Transverse colon (tissue), 4 donors: Measurements from ENCODE around the gene SMARCD1. TPM values are rescaled to one million over a fixed set of nuclear protein-coding genes. Genes with fewer than 3 reads are reported as not detected.

ENCODE experiments used
- DNase-seq: peaks from one replicate; pipeline ENCODE4 v3.0.0-alpha.2; 2019
- H3K27ac ChIP-seq, 4 donors: fragments of 200-600 bp; sonication (generic); 2 replicates each; pipeline ENCODE4 v1.5.1; 2016 to 2018; ENCODE audit warnings: inconsistent platforms in 4 of 4
- H3K27me3 ChIP-seq: fragments of 200-600 bp; sonication (generic); 2 replicates; pipeline ENCODE4 v1.5.1; 2017; ENCODE audit warnings: inconsistent platforms
- H3K36me3 ChIP-seq, 4 donors: fragments of 200-600 bp; sonication (generic); 2 replicates each; pipeline ENCODE4 v1.5.1; 2017 to 2019; ENCODE audit warnings: inconsistent platforms in 4 of 4
- H3K4me1 ChIP-seq, 4 donors: fragments of 200-600 bp; sonication (generic); 2 replicates each; pipeline ENCODE4 v1.5.1; 2017 to 2020; ENCODE audit warnings: inconsistent platforms in 4 of 4
- H3K4me3 ChIP-seq, 4 donors: fragments of 200-600 bp; sonication (generic); 1 replicate in 1 of 4; 2 replicates in 3 of 4; pipeline versions ENCODE4 v1.5.1 to v1.6.1; 2017 to 2019; ENCODE audit warnings: inconsistent platforms in 4 of 4
- H3K9me3 ChIP-seq, 2 donors: fragments of 200-600 bp; sonication (generic); 2 replicates each; pipeline ENCODE4 v1.5.1; 2017 to 2019; ENCODE audit warnings: inconsistent platforms in 2 of 2
- EP300 ChIP-seq: sonication (generic); formaldehyde crosslinking; IDR thresholded peaks from one replicate; pipeline ENCODE4 v1.6.1; 2017; ENCODE audit warnings: antibody characterized with exemption, low read depth
- POLR2A ChIP-seq: fragments of 450-650 bp; IDR thresholded peaks from one replicate; pipeline ENCODE4 v1.6.1; 2016; ENCODE audit warnings: antibody characterized with exemption, mild to moderate bottlenecking, moderate library complexity
- POLR2AphosphoS5 ChIP-seq, 3 donors: sonication (generic); formaldehyde crosslinking; IDR thresholded peaks; one replicate each; pipeline ENCODE4 v1.6.1; 2016; ENCODE audit warnings: antibody characterized with exemption in 3 of 3
- WGBS, 2 donors: methylation state at CpG; one replicate each; pipeline ENCODE4 v1.1.5; 2018; ENCODE audit warnings: low coverage in 1 of 2; 5-methylcytosine and 5-hydroxymethylcytosine counted together
- in situ Hi-C, 4 donors: fragments of 200-750 bp; cut with MboI; loops; one replicate each; pipeline versions ENCODE4 v1.15.0 to v1.15.1; 2017; ENCODE audit warnings: low sequenced_read_pairs in 3 of 4, low pct_ligation_motif_present in 1 of 4, low pct_unique_long_range_greater_than_20kb in 1 of 4
- intact Hi-C: fragments of 100-400 bp; cut with DNase I; formaldehyde crosslinking; loops from one replicate; pipeline ENCODE4 v1.15.1; 2023; ENCODE audit warnings: low total_unique reads
- total RNA-seq, 4 donors: library from RNA; depleted of rRNA; stranded (reverse); fragments of >200 nt; gene quantifications; one replicate each; pipeline ENCODE4 v1.1.0, GENCODE V29; 2016
- TF ChIP-seq, protein P1 (sequence below), 5 experiments: fragments of 200-600 bp in 3 of 5; fragments of 450-650 bp in 2 of 5; sonication (generic) in 3 of 5; IDR thresholded peaks; 1 replicate in 2 of 5; 2 replicates in 3 of 5; pipeline ENCODE4 v1.5.1; 2016 to 2017; ENCODE audit warnings: antibody characterized with exemption in 5 of 5, inconsistent platforms in 3 of 5, mild to moderate bottlenecking in 2 of 5, moderate library complexity in 1 of 5

Gene SMARCD1
- total RNA-seq, 4 donors from 2014 or later, result 23.7 to 52.4 (median 40.4) TPM

DNA sequence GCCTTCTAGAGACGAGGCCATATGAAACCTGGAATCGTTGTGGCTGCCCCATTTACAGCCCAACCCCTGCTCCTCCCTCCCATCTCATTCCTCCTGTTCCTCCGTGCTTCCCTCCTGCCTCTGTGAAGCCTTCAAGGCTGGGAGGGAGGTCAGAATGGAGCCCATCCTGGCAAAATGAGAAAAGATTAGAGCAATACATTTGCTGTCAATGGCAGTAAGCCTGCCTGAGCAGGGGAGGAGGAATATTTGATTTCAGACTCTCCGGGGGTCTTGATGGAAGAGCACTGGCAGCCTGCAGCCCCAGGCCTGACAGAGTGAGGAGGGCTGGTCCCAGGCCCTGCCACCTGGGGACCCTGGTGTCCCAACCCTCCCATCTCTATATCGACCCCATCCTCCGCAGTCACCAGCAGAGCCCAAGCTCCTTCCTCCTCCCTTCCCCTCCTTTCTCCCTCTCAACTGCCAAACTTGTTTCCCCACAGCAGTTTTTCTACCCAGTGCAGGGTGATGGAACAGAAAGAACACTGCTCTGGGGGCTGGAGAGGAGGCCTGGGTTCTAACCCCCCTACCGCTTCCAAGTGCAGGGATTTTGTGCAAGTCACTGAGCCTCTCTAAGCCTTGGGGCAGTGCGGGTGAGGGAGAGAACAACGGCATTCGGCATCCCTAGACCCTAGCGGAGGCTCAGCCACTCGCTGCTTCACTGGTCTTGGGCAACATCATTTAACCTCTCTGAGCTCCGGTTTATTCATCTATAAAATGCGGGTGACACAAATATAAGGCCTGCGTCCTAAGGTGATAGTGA is 43.9 kb upstream of the SMARCD1 start:
- Histone ChIP-seq H3K4me1 (no peaks in the 10 kb centered on the region), H3K9me3 (no peaks in the 10 kb centered on the region), H3K4me3 (no peak overlapping the region), H3K36me3 (no peaks in the 10 kb centered on the region), H3K27me3 (no peaks in the 10 kb centered on the region), H3K27ac (no peak overlapping the region)
- DNase-seq, result no peak
- 87 to 88% methylated on average over 3 to 15 of the region's 15 CpGs for WGBS, 2 donors
- in situ Hi-C loops, result no loop called here
- intact Hi-C loops, result no loop called here
- no peak for TF ChIP-seq POLR2A
- TF ChIP-seq, protein P1, sequence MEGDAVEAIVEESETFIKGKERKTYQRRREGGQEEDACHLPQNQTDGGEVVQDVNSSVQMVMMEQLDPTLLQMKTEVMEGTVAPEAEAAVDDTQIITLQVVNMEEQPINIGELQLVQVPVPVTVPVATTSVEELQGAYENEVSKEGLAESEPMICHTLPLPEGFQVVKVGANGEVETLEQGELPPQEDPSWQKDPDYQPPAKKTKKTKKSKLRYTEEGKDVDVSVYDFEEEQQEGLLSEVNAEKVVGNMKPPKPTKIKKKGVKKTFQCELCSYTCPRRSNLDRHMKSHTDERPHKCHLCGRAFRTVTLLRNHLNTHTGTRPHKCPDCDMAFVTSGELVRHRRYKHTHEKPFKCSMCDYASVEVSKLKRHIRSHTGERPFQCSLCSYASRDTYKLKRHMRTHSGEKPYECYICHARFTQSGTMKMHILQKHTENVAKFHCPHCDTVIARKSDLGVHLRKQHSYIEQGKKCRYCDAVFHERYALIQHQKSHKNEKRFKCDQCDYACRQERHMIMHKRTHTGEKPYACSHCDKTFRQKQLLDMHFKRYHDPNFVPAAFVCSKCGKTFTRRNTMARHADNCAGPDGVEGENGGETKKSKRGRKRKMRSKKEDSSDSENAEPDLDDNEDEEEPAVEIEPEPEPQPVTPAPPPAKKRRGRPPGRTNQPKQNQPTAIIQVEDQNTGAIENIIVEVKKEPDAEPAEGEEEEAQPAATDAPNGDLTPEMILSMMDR (IDR thresholded peaks at IDR 0.05), result no peak
- TF ChIP-seq EP300, result no peak
- no peak for TF ChIP-seq POLR2AphosphoS5 (IDR thresholded peaks at IDR 0.05)

DNA sequence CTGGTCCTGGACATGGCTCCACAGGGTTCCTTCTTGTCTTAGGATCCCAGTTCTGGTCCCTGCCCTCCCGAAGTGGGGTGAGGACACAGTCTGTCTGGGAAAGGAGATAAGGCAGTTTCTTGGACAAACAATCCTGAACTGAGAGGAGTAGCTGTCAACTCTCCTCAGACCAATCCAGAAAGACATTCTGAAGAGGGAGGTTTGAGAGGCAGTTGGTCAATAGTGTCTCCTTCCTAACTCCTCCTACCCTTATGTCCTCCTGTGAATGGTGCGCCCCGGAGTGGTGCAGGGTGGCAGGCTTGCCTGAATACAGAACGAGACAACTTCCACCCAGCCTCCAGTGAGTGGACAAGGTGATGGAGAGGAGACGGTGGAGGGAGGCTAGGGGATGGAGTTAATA is 43.2 kb upstream of the SMARCD1 start:
- Histone ChIP-seq H3K4me3 (no peak overlapping the region), H3K27ac (no peak overlapping the region), H3K36me3 (no peaks in the 10 kb centered on the region), H3K27me3 (no peaks in the 10 kb centered on the region), H3K9me3 (no peaks in the 10 kb centered on the region), H3K4me1 (no peaks in the 10 kb centered on the region)
- in situ Hi-C loops, result no loop called here
- WGBS, 2 donors, result 84% methylated on average over 5 of the region's 5 CpGs; no CpG with 5 or more reads in 1 of the 2 donors
- intact Hi-C loops, result no loop called here
- TF ChIP-seq POLR2A (no peak), POLR2AphosphoS5 (IDR thresholded peaks at IDR 0.05) (no peak), EP300 (no peak)
- TF ChIP-seq, protein P1 (IDR thresholded peaks at IDR 0.05), result no peak
- DNase-seq, result no peak

DNA sequence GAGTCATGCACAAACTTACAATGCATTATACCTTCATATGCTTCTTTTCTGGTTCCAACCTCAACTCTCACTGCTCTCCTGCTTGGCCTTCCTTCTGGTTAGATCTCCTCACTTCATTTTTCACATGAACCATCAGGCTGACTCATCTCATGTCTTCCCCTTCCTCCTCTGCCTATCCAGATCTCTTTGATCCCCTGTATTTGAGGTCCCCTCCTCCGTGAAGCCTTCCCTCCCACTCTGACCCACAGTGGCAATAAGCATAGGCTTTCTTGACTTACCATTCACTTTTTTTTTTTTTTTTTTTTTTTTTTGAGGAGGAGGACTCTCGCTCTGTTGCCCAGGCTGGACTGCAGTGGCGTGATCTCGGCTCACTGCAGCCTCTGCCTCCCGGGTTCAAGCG is 42.4 kb upstream of the SMARCD1 start:
- in situ Hi-C loops (no loop called here), intact Hi-C loops (no loop called here)
- Histone ChIP-seq H3K4me3 (no peak overlapping the region), H3K27ac (no peak overlapping the region), H3K27me3 (no peaks in the 10 kb centered on the region), H3K4me1 (no peaks in the 10 kb centered on the region), H3K9me3 (no peaks in the 10 kb centered on the region), H3K36me3 (no peaks in the 10 kb centered on the region)
- TF ChIP-seq, protein P1 (IDR thresholded peaks at IDR 0.05), result no peak
- TF ChIP-seq EP300 (no peak), POLR2AphosphoS5 (IDR thresholded peaks at IDR 0.05) (no peak), POLR2A (no peak)
- WGBS, 2 donors, result 60 to 82% methylated on average over 1 to 6 of the region's 6 CpGs
- DNase-seq, result no peak

DNA sequence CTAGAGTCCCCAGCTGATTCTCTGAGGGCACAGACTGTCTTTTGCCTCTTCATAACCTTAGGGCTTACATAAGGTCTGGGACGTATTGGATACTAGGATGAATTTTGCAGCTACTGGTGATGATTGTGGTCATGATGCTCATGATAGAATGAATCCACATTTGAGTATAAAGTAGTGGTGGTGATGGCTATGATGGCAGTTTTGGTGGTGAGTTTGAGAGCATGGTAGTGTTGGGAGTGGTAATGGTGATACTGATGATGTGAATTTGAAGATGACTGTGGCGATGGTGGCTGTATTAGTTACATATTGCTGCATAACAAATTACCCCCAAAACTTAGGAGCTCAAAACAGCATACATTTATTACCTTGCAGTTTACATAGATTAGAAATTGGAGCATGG is 41.8 kb upstream of the SMARCD1 start:
- Histone ChIP-seq H3K27me3 (no peaks in the 10 kb centered on the region), H3K36me3 (no peaks in the 10 kb centered on the region), H3K4me1 (no peaks in the 10 kb centered on the region), H3K27ac (no peak overlapping the region), H3K9me3 (no peaks in the 10 kb centered on the region), H3K4me3 (no peak overlapping the region)
- DNase-seq, result no peak
- TF ChIP-seq POLR2AphosphoS5 (IDR thresholded peaks at IDR 0.05), result no peak
- TF ChIP-seq POLR2A, result no peak
- TF ChIP-seq EP300, result no peak
- TF ChIP-seq, protein P1 (IDR thresholded peaks at IDR 0.05), result no peak
- intact Hi-C loops (no loop called here), in situ Hi-C loops (no loop called here)
- 90 to 97% methylated on average over 2 of the region's 2 CpGs for WGBS, 2 donors
